Measurements from ENCODE around the gene SRPK2.
A peak's percentile ranks its signal among the peaks of the same experiment; 100 is the strongest.
"Not testable (repeated sequence)": the region's sequence is repeated elsewhere in the genome, so short reads cannot be mapped to it uniquely, and the experiment has no call there.

The SRPK2 gene

DNA sequence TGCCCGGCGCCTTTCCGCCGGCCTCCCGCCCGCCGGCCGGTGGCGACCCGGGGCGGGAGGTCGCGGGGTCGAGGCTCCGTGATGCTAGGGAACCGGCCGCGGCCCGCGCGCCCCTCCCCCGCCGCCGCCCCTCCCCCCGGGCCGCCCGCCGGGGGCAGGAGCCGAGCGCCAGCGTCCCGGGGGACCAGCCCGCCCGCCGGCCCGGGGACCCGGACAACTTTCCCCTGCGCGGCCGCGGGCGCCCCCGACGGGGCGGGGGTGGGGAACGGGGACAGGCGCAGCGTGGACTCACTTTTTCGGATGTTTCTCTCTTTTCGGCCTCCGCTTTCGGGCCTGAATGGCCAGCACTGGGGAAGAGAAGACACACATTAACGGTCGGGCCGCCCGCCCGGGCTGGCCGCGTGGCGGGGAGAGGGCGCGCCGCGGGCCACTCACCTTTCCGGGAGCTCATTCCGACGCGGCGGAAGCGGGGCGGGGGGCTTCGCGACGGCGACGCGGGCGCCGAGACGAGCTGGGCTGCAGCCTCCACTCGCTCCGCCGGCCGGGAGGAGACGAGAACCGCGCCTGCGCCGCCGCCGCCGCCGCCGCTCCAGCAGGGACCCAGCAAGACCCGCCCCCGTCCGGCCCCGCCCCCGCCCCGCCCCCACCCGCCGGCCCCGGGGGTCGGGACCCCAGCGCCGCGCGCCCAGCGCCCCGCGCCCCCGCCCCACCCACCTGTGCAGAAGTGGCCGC is at the start of gene SRPK2:
SRPK2 (minus strand) TSS at position 566 of the 732 bp plus-strand sequence.
- DNase-seq (ENCODE audit: low read depth), result peak; percentile 60

DNA sequence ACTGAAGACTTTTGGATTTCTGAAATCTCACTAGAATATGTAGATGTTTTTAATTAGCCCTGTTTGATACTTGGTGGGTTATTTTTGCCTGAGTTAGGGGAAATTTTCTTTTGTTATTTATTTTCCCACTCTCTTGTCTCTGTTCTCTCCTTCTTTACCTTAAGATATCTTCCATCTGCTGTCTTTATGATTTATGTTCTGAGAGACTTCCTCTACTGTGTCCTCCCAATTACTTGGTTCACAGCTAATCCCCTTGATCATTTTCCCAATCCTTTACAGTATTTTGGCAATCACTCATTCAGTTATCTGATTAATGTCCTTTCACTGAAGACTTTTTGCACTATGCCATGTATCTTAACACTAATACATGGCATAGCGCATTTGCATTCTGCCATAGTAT is 49.5 kb upstream of the SRPK2 start:
- no peak for DNase-seq (ENCODE audit: low read depth)

DNA sequence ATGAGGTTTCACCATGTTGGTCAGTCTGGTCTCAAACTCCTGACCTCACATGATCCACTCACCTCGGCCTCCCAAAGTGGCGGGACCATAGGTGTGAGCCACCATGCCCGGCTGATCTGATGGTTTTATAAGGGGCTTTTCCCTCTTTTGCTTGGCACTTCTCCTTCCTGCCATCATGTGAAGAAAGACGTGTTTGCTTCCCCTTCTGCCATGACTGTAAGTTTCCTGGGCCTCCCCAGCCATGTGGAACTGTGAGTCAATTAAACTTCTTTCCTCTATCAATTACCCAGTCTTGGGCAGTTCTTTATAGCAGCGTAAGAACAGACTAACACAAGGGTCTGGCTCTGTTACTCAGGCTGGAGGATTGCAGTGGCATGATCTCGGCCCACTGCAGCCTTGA is 48.6 kb upstream of the SRPK2 start:
- not testable (repeated sequence) for DNase-seq (ENCODE audit: low read depth)

DNA sequence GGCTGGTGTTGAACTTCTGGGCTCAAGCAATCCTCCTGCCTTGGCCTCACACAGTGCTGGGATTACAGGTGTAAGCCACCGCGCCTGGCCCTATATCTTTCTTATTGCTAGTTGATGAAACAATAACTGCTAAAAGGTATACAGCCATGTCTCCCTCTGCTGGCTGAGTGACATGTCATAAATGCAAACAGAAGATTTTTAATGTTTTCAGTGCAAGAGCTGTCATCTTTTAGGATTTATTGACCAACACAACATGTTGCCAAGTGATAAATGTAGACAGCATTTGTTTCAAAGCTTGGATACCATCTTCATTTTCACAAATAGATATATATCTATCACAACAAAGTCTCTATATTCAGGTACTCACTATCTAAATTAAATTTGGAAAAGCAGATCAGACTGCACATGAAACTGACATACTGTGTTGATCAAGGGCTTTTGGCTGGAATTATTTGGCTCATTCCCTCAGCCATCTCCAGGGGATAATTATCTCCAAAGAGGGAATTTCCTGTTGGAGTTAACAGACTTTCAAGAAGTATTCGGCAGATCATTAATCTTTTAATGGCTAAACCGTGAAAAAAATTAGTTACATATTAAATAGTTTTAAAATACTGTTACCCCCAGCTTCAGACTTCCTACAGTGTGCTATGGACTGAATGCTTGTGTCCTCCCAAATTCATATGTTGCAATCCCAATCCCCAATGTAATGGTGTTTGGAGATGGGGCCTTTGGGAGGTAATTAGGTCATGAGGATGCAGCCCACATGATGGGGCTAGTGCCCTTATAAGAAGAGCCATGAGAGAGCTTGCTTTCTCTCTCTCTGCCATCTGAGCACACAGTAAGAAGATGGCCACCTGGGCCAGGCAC is 41.3 kb upstream of the SRPK2 start:
- DNase-seq (ENCODE audit: low read depth), result peak; percentile 12

DNA sequence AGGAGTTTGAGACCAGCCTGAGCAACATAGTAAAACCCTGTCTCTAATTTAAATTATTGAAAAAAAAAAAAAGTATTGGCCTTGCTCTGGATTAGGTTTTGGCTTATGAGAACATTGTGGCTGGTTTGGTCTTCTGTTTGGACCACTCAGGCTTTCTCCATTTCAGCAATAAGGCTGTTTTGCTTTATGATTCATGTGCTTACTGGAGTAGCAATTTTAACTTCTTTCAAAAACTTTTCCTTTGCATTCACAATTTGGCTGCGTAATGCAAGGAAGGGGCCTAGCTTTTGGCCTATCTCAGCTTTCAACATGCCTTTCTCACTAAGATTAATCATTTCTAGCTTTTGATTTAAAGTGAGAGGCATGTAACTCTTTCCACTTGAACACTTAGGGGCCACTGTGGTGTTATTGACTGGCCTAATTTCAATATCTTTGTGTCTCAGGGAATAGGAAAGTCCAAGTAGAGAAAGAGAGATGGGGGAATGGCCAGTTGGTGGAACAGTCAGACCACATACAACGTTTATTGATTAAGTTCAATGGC is 38.0 kb upstream of the SRPK2 start:
- DNase-seq (ENCODE audit: low read depth), result no peak

DNA sequence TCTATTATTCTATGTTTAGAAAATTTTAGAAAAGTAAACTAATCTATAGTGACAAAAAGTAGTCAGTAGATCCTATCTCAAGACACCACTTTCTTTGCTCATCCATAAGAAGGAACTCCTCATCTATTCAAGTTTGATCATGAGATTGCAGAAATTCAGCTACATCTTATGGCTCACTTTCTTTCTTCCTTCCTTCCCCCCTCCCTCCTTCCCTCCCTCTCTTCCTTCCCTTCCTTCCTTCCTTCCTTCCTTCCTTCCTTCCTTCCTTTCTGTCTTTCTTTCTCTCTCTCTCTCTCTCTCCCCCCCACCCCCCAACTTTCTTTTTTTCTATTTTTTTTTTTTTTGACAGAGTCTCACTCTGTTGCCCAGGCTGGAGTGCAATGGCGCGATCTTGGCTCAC is 35.3 kb upstream of the SRPK2 start:
- no peak for DNase-seq (ENCODE audit: low read depth)

DNA sequence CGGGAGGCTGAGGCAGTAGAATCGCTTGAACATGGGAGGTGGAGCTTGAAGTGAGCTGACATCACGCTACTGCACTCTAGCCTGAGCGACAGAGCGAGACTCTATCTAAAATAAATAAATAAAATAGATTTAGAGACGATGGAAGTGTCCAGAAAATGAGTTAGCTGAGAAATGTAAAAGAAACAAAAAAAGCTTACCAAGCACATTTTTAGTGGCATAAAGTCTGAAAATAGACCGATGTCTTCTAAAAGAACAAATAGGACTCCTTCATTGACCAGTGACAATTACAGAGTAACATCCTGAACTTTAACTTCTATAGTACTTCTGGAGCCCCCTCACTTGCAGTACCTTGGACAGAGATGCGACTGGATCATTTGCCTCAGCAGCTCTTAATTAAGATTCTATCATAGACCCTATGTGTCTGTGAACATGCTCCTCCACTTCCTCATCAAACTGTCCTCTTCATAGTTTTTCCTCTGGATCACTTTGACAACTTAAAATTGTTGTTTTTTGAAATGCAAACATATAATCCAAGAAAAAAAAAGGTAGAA is 25.2 kb upstream of the SRPK2 start:
- no peak for DNase-seq (ENCODE audit: low read depth)

DNA sequence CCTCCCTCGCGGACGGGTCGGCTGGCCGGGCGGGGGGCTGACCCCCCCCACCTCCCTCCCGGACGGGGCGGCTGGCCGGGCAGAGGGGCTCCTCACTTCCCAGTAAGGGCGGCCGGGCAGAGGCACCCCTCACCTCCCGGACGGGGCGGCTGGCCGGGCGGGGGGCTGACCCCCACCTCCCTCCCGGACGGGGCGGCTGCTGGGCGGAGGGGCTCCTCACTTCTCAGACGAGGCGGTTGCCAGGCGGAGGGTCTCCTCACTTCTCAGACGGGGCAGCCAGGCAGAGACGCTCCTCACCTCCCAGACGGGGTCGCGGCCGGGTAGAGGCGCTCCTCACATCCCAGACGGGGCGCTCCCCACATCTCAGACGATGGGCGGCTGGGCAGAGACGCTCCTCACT is 22.1 kb upstream of the SRPK2 start:
- not testable (repeated sequence) for DNase-seq (ENCODE audit: low read depth)

DNA sequence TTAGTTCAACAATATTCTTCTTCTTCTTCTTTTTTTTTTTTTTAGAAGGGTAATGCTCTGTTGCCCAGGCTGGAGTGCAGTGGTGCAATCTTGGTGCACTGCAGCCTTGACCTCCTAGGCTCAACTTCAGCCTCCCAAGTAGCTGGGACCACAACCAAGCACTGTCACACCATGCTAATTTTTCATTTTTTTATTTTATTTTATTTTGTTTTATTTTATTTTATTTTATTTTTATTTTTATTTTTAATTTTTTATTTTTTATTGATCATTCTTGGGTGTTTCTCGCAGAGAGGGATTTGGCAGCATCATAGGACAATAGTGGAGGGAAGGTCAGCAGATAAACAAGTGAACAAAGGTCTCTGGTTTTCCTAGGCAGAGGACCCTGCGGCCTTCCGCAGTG is 21.1 kb upstream of the SRPK2 start:
- not testable (repeated sequence) for DNase-seq (ENCODE audit: low read depth)

DNA sequence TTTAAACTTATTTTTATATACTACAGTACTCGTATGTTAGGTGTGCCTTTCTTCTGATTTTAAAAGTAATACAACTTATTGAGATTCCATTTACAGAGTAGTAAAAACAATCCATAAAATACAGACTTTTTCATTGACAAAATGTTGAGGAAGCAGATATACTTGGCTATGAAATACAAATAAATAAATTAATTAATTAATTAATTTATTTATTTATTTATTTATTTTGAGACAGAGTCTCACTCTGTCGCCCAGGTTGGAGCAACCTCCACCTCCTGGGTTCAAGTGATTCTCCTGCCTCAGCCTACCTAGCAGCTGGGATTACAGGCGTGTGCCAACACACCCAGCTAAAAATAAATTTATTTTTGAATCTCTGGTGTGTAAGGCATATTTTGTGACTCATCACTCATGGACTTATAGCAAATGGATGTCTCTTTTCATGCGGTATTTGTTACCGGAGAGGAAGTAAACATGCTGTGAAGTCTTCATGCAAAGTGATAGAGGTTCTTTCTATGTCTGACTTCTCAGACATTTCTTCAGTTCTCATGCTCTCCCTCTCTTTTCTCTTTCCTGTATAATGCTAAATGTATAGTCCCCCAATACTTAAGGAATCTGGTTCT is 20.2 kb upstream of the SRPK2 start:
- DNase-seq (ENCODE audit: low read depth), result no peak

DNA sequence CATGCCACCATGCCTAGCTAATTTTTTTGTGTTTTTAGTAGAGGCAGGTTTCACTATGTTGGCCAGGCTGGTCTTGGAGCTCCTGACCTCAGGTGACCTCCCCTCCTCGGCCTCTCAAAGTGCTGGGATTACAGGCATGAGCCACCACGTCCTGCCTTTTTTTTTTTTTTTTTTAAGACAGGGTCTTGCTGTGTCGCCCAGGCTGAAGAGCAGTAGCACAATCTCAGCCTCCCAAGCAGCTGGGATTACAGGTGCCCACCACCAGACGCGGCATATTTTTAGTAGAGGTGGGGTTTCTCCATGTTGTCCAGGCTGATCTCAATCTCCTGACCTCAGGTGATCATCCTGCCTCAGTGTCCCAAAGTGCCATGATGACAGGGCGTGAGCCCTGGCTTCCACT is 14.4 kb upstream of the SRPK2 start:
- DNase-seq (ENCODE audit: low read depth), result no peak

DNA sequence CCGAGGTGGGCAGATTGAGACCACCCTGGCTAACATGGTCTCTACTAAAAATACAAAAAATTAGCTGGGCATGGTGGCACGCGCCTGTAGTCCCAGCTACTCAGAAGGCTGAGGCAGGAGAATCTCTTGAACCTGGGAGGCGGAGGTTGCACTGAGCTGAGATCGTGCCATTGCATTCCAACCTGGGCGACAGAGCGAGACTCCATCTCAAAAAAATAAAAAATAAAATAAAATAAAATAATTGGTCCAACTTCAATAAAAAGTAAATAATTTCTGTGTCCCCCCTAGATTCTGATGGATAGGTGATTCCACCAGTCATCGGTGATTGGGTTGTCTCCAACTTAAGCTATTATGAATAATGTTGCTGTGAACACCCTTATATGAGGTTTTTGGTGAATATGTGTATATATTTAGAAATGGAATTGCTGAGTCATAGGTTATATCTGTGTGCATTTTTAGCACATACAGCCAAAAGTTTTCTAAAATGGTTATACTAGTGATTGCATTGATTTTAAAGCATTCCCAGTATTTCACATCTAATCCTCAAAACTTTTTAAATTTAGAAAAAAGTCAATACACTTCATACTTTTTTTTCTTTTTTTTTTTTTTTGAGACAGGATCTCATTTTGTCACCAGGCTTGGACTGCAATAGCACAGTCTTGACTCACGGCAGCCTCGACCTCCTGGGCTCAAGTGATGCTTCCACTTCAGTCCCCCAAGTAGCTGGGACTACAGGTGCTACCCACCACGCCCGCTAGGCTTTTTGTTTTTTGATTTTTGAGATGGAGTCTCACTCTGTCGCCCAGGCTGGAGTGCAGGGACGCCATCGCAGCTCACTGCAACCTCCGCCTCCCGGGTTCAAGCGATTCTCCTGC is 13.7 kb upstream of the SRPK2 start:
- no peak for DNase-seq (ENCODE audit: low read depth)

DNA sequence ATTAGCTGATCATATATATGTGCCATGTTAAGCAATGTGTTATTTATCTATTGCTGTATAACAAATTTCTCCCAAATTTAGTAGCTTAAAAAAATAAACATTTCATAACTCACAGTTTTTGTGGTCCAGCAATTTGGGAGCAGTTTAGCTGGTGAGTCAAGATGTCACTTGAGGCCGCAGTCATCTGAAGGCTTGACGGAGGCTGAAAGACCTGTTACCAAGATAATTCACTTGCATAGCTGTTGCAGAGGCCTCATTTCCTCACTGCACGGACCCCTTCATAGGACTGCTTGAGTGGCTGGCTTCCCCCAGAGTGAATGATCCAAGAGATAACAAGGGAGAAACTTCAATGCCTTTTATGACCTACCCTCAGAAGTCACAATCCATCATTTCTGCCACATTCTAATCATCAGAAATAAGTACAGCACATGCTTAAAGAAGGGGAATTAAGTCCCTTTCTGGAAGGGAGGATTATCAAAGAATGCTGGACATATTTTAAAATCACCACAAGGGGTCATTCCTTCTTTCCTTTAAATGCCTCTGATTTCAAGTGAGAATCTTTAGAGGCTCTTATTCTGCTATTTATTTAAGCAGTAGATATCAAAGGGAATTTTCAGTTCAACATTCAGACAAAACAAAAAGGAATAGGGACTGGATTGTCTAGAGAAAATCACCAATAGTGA is 10.5 kb upstream of the SRPK2 start:
- DNase-seq (ENCODE audit: low read depth), result no peak

DNA sequence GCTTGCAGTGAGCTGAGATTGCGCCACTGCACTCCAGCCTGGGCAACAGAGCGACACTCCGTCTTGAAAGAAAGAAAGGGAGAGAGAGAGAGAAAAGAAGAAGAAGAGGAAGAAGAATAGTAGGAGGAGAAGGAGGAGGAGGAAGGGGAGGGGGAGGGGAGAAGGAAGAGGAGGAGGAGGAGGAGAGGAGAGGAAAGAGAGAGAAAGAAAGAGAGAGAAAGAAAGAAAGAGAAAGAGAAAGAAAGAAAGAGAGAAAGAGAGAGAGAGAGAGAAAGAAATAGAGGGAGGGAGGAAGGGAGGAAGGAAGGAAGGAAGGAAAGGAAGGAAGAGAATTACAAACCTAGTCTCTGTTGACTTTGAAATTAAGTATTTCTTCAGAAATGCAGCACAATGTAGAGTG is 7.8 kb upstream of the SRPK2 start:
- no peak for DNase-seq (ENCODE audit: low read depth)

DNA sequence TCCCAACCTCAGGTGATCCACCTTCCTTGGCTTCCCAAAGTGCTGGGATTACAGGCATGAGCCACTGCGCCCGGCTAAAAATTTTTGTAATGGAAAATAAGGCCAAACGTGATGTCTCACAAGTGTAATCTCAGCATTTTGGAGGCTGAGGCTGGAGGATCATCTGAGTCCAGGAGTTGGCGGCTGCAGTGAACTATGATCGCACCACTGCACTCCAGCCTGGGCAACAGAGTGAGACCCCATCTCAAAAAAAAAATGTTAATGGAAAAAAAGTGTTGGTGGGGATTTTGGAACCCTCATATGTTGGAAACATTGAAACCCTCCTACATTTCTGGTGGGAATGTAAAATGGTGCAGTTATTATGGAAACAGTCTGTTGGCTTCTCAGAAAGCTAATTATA is 2.7 kb upstream of the SRPK2 start:
- no peak for DNase-seq (ENCODE audit: low read depth)

DNA sequence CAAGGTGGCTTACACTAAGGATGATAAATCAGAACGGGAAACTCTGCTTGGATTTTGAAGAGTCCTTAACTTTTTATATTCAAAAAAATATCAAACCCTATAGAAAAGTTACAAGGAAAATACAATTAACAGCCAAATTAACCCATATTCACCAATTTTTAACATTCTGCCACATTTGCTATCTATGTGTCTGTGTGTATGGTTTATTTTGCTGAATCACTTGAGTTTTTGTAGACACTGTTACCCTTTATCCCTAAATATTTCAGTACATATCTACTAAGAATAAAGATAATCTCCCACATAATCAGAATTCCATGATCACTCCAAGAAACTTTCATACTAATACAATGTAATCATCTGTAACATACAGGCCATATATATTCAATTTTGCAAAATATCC is 1.2 kb upstream of the SRPK2 start:
- no peak for DNase-seq (ENCODE audit: low read depth)

DNA sequence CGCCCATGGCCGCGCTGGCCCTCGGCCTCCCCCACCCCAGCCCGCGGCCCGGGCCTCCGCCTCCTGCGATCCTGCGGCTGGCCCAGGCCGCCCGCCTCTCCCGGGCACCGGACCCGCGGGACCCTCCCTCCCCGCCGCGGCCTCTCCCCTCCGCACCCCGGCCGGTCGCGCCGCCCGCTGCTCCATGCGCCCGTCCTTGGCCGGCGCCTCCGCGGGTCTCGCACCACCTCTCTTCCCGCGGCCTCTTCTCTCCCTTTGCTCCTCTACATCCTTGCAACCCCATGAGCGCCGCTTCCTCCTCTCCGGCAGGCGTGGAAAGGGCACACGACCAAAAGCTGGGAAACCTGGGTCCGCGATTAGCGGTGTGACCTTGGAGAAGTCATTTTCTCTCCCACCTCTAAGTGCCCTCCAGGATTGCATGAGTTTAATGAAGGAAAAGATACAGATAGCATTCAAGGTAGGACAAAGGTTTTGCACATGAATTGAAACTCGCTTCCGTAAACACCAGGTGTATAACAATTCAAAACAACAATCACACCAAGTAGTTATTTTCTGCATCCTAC is 448 bp upstream of the SRPK2 start:
- DNase-seq (ENCODE audit: low read depth), result no peak

DNA sequence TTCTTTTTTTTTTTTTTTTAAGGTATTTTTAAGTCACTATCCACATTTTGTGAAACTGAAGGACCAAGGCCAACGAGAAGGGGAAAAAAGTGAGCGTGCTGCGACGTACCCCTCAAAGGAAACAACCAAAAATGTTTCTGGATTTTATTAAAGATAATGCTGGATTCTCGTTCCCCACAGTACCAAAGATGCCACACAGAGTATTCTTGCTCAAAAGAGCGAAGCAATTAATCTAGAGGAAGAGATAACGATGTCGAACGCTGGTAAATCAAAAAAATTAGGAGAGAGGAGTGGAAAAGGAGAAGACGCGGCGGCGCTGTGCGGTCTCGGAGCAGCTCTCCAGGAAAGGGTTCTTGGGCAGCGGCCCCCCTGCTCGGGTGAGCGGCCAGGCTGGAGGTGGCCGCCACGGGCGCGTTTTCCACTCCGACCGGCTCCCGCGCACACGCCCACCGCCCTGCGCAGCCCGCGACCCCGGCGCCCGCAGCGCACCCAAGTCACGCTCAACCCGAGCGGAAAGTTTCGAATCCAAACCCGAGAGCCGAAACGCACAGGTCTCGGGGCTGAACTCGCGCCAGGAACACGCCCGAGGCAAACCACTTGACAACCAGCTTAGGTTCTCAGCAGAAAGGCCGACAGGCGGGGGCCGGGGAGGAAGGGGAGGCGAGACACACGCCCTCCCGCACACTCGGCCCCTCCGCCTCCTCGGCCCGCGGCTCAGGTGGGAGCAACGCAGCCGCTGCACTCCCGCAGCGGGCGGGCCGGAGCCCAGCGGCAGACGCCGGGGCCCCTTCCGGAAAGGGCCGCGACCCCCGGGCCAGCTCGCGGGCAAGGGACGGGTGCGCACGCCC is 989 bp downstream of the SRPK2 start:
- DNase-seq (ENCODE audit: low read depth), result peak; percentile 32

DNA sequence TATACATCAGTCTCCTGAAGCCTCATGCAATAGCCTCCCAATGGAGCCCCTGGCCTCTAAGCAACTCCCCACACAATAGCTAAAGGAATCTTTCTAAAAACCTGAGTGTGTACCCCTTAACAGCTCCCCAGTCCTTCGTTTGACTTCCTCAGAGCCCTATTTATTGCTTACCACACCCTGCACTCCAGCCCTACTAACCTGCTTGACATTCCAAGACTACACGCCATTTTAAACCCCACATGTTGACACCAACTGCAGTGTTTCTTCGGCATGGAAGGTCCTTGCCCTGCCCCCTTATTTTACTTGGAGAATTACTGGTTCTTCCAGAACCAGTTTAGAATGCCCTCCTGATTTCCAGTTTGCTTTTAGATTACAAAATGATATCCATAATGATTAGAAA is 10.8 kb downstream of the SRPK2 start:
- no peak for DNase-seq (ENCODE audit: low read depth)

All from stimulated activated CD8-positive, alpha-beta memory T cell treated with anti-CD3 and anti-CD28 coated beads, Interleukin-12 subunit alpha, Interleukin-12 subunit beta, amount 100 ng/mL, for 1 hour (primary cell).